ENCODE results near the gene ADAMTSL1. TPM values are rescaled to one million over a fixed set of nuclear protein-coding genes. Genes with fewer than 3 reads are reported as not detected.

ADAMTSL1 gene
- total RNA-seq, 2 experiments from 2014 or later, result not detected

DNA sequence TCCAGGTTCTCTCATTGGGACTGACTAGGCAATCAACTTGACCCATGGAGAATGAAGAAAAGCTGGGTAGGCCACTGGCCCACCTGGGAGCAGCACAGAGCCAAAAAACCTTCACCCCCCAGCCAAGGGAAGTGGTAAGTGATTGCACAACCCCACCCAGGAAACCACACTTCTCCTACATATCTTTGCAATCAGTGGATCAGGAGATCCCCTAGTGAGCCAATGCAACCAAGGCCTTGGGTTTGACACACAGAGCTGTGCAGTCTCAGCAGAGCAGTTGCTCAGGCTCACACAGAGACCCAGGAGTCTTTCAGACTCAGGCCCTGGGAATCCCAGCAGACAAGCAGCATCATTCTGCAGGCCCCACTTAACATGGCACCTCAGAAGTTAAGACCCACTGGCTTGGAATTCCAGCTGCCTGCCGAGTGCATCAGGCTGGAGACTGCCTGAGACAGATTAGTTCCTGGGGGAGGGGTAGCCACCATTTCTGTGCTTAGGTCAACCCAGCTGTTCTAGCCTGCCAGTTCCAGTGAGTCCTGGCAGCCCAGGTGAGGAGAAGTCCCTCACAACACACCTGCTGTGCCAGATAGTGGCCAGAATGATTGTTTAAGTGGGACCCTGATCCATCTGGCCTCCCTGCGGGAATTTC, 422.7 kb downstream of the ADAMTSL1 start:
- peak overlapping the region; percentile 65 for H3K27ac Mint-ChIP-seq
- DNase-seq (no peak), ATAC-seq (ENCODE audit: low read depth) (peak; percentile 91)
- H3K4me1 Mint-ChIP-seq, result peaks cover 3% of the 10 kb centered on the region
- H3K4me3 Mint-ChIP-seq, result no peak overlapping the region
- H3K36me3 Mint-ChIP-seq, result peaks cover 15% of the 10 kb centered on the region
- peaks cover 12% of the 10 kb centered on the region for H3K27me3 Mint-ChIP-seq
- peaks cover 32% of the 10 kb centered on the region for H3K9me3 Mint-ChIP-seq
- POLR2A ChIA-PET, result no interaction called here

DNA sequence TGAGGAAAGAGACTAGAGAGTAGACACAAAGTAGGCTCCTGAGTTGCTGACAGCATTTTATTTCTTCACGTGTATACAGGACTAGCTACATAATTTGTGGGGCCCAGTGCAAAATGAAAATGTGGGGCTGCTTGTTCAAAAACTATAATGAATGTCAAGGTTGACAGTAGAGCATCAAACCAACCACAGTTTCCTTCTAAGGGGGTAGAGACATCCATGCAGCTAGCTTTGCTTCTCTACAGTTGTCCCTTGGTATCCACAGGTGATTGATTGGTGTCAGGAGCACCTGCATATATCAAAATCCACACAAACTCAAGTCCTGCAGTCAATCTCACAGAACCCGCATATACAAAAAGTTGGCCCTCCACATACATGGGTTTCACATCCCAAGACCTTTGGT, 429.5 kb downstream of the ADAMTSL1 start:
- peaks cover 3% of the 10 kb centered on the region for H3K36me3 Mint-ChIP-seq
- ATAC-seq (ENCODE audit: low read depth) (no peak), DNase-seq (no peak)
- peaks cover 18% of the 10 kb centered on the region for H3K9me3 Mint-ChIP-seq
- POLR2A ChIA-PET, result no interaction called here
- H3K4me3 Mint-ChIP-seq, result no peak overlapping the region
- H3K27ac Mint-ChIP-seq, result no peak overlapping the region
- no peaks in the 10 kb centered on the region for H3K4me1 Mint-ChIP-seq
- peaks cover 9% of the 10 kb centered on the region for H3K27me3 Mint-ChIP-seq

DNA sequence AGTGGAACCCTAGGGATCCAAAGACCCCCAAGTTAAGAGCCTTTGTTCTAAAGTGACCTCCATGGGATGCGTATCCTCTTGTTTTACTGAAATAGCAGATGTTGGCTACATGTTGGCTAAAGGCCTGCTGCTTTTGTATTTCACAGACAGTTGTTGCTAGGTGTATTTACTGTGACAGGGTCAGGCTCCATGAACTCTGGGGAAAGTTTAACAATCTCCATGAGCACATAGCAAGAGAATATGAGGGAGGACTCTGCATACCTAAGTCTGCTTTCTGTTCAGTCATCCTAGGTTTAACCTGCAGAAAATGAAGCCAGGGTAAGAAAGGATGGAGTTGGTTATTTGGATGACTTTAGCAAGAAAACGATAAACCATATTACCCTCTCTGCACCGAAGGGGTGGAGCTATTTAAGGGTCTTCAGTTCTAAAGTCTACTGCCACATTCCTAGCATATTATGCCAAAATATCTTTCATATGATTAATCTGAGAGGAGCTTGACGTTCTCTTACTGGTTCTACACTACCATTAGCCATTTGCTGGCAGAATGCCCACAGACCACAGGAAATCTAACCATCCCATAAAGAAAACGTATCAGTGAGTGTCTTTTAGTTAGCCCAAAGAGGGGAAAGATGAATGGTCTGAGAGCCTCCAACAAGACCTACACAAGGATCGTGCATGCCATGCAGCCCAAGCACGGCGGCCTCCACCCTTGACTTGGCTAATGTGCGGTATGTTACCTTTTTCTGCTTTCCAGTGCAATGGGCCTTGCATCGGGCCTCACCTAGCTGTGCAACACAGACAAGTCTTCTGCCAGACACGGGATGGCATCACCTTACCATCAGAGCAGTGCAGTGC, 431.3 kb downstream of the ADAMTSL1 start:
- DNase-seq (no peak), ATAC-seq (ENCODE audit: low read depth) (no peak)
- H3K4me1 Mint-ChIP-seq, result no peaks in the 10 kb centered on the region
- POLR2A ChIA-PET, result no interaction called here
- no peak overlapping the region for H3K27ac Mint-ChIP-seq
- H3K27me3 Mint-ChIP-seq, result peaks cover 2% of the 10 kb centered on the region
- peaks cover 1% of the 10 kb centered on the region for H3K36me3 Mint-ChIP-seq
- peaks cover 8% of the 10 kb centered on the region for H3K9me3 Mint-ChIP-seq
- no peak overlapping the region for H3K4me3 Mint-ChIP-seq

DNA sequence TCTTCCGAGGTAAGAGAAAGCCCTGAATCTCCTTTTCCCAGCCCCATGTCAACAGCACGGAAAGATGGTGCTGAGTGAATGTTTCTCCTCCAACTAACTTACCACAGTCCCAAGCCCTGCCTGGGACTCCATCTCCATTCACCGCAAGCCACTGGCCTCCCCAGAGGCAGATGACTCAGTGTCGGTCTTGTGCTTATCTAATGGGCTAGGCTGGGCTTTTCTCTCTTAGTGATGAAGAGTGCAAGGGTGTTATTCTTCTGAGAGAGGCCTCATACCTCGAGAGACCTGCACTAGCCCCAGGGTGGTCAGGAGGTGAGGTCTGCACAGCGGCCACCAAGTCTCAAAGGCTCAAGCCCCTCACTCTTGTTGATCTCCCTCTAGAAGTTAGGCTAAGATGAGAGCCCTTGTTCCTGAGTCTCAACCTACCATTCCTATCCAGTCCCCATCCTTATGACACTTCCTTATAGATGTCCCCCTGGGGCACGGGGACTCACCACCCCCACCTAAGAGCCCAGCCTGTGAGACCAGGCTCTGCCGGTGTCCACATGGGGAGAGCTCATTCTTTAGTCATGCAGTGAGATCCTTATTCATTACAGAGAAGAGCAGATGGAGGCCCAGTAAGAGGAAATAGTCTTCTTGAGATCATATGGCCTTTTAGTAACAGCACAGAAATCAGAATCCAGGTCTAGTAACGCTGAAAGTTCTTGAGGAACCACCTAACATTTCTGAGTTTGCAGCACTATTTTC, 432.1 kb downstream of the ADAMTSL1 start:
- Mint-ChIP-seq H3K4me3 (no peak overlapping the region), H3K27ac (no peak overlapping the region), H3K9me3 (peaks cover 5% of the 10 kb centered on the region), H3K27me3 (peaks cover 2% of the 10 kb centered on the region), H3K36me3 (peaks cover 1% of the 10 kb centered on the region), H3K4me1 (no peaks in the 10 kb centered on the region)
- DNase-seq (no peak), ATAC-seq (ENCODE audit: low read depth) (no peak)
- POLR2A ChIA-PET, result no interaction called here

DNA sequence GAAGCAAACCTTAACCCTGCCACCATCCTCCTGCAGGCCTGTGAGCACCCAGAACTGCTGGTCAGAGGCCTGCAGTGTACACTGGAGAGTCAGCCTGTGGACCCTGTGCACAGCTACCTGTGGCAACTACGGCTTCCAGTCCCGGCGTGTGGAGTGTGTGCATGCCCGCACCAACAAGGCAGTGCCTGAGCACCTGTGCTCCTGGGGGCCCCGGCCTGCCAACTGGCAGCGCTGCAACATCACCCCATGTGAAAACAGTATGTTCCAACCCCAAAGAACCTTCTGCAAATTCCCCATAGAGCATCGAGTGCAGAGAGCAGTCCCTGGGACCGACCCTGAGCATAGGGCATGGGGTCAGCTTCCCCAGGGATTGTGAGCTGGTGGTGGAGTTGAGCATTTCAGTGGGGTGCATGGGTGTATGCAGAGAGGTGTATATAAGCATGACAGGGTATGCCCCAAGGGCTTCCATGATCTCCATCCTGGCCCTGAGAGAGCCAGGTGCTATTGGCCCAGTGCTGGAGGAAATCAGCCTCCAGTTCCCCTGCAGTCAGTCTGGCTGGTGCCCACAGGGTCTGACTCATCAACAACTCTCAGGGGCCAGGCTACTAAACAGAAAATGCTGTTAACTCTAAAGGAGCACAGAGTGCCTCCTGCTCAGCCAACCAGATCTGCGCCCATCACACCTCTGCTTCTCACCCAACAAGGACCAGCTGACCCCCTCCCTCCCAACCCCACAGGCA, 432.9 kb downstream of the ADAMTSL1 start:
- H3K4me3 Mint-ChIP-seq, result no peak overlapping the region
- no peak overlapping the region for H3K27ac Mint-ChIP-seq
- no peak for ATAC-seq (ENCODE audit: low read depth)
- POLR2A ChIA-PET, result no interaction called here
- H3K36me3 Mint-ChIP-seq, result peaks cover 1% of the 10 kb centered on the region
- no peak for DNase-seq
- peaks cover 3% of the 10 kb centered on the region for H3K27me3 Mint-ChIP-seq
- H3K4me1 Mint-ChIP-seq, result no peaks in the 10 kb centered on the region
- peaks cover 3% of the 10 kb centered on the region for H3K9me3 Mint-ChIP-seq

DNA sequence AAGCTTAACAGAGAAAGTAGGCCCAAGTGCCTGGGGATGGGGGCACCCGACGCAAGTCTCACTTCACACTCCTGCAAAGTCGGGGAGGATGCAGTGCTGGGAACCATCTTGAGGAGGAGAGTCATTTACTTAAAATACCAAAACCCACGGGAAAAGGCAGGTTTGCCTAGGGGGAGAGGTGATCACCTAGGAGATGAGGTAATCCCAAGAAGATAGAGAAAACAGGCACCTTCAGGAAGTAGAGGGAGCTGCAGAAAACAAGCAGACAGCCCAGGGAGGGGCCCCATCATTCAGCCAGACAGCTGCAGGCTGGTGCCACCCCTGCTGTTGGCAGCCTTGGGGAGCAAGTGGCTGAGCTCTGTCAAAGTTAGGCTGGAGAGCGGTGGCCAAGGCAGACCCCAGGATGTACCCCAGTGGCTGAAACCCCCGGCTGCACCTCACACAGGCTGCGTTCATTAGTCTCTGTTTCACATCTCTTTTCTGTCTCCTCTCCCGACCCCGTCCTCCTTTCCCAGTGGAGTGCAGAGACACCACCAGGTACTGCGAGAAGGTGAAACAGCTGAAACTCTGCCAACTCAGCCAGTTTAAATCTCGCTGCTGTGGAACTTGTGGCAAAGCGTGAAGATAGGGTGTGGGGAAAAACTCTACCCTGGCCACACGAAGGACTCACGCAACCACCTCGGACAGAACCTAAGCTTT, 434.1 kb downstream of the ADAMTSL1 start:
- no peaks in the 10 kb centered on the region for H3K36me3 Mint-ChIP-seq
- H3K4me3 Mint-ChIP-seq, result no peak overlapping the region
- H3K4me1 Mint-ChIP-seq, result no peaks in the 10 kb centered on the region
- peaks cover 7% of the 10 kb centered on the region for H3K27me3 Mint-ChIP-seq
- H3K27ac Mint-ChIP-seq, result no peak overlapping the region
- no peaks in the 10 kb centered on the region for H3K9me3 Mint-ChIP-seq
- POLR2A ChIA-PET, result no interaction called here
- DNase-seq, result no peak
- no peak for ATAC-seq (ENCODE audit: low read depth)

DNA sequence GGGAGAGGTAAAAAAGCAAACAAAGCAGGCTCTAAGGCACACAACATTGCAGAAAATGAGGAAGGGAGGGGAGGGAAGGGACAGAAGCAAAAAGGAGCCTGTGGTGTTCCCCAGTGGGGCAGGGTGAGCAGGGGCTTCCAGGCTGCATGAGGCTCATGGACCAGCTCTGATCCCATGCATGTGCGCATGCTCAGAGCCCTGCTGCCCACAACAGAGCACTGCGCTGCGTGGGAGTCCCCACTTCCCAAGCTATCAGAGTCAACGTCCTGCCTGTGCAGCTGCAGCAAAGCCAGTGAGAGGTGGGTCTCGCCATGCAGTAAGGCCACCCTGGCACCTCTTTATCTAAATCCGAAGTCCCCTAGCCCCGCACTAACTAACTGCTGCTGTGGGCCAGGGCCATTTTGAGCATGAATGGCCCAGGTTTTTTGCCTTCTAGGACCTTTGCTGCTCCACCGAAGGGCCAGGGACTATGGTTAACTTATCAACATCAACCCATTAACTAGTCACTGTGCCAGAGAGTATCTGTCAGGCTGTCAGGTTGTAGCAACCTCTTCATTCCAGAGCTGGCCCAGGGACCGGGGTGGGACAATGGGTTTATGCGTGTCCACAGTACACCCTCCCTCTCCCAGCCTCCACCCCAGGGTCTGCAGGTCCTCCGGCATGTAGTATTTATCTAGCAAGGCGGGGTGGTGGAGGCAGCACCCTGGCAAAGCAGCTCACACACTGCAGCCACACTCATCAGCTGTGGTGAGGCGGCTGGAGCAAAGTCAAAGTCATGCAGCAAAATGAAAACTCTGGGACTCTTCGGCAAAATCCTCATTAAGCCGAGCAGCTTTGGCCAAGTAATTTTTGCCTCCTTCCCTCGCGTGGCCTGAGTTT, 435.4 kb downstream of the ADAMTSL1 start:
- ATAC-seq (ENCODE audit: low read depth), result no peak
- H3K36me3 Mint-ChIP-seq, result no peaks in the 10 kb centered on the region
- H3K27ac Mint-ChIP-seq, result no peak overlapping the region
- H3K9me3 Mint-ChIP-seq, result no peaks in the 10 kb centered on the region
- no peak for DNase-seq
- no peaks in the 10 kb centered on the region for H3K4me1 Mint-ChIP-seq
- no peak overlapping the region for H3K4me3 Mint-ChIP-seq
- POLR2A ChIA-PET, result no interaction called here
- peaks cover 7% of the 10 kb centered on the region for H3K27me3 Mint-ChIP-seq

DNA sequence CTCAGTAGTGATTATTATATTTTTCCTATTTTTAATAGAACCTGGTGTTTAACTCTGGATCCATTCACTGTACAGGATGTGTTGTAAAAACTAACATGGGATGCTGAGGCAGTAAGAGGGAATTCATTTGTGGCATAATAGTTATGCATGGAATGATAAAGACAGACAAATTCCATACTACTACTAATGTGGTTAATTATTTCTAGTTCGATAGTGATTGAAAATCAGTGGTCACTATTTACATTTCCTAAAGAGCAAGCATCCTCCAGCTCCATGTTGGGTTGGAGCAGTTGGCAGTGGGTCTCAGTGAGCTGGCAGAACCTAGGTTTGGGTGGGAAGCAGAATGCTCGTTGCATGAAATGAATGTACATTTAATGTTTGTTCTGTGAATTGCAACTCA, 436.5 kb downstream of the ADAMTSL1 start:
- H3K4me1 Mint-ChIP-seq, result no peaks in the 10 kb centered on the region
- H3K9me3 Mint-ChIP-seq, result no peaks in the 10 kb centered on the region
- no peak overlapping the region for H3K27ac Mint-ChIP-seq
- H3K4me3 Mint-ChIP-seq, result no peak overlapping the region
- no peak for ATAC-seq (ENCODE audit: low read depth)
- POLR2A ChIA-PET, result no interaction called here
- H3K36me3 Mint-ChIP-seq, result no peaks in the 10 kb centered on the region
- H3K27me3 Mint-ChIP-seq, result peaks cover 7% of the 10 kb centered on the region
- DNase-seq, result no peak

DNA sequence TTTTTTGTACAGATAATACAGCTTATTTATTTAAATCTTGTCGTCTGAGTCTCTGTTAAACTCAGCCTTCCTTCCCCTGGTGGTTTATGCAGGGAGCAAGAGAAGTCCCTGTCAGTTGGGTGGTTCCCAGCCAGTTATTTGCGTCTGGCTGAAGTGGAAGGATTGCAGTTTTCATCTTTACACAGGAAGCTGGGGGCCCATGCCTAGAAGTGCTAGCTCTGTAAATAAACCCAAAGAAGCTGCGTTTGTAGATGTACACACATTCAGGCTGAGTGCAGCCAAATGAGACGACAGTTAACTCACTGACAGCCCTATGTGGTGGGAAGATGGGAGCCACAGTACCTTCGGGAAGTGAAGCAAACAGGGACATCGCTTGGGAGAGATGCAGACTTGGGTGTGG, 437.0 kb downstream of the ADAMTSL1 start:
- POLR2A ChIA-PET, result no interaction called here
- H3K4me3 Mint-ChIP-seq, result no peak overlapping the region

DNA sequence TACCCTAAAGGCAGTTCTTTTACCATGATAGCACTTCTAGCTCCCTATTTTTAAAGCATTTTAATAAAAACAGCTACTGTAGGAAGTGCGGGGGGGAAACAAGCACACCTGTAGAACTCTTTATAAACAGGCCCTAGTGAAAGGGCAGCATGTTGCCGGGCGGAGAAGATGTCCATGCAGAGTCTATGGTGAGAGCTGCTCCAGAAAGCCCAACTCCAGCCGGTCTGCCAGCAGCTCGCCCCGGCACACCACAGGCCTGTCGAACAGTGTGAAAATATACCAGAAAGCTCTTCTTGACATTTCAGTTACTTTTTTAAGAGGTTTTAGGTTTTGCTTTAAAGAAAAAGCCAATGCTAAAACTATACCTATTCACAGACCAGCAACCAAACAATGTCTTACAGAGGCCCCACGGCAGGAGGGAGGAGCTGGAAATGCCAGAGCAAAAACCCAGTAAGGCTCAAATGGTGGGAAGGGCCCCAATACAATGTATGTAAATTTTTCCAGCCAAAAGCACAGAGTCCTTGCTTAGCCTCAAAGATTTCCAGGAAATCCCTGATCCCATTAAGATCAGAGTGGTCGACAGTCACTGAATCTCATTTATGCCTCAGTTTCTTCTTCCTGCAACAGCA, 437.9 kb downstream of the ADAMTSL1 start:
- Mint-ChIP-seq H3K27ac (no peak overlapping the region), H3K36me3 (no peaks in the 10 kb centered on the region), H3K4me1 (no peaks in the 10 kb centered on the region), H3K4me3 (no peak overlapping the region), H3K9me3 (no peaks in the 10 kb centered on the region), H3K27me3 (peaks cover 9% of the 10 kb centered on the region)
- POLR2A ChIA-PET, result interaction anchor here (0.5 kb wide), 1 partner anchor 217 kb away, joined by 4 read pairs; no protein-coding TSS in a partner anchor
- ATAC-seq (ENCODE audit: low read depth), result no peak
- DNase-seq, result no peak

More for the DNA sequence above, 437.0 kb downstream of the ADAMTSL1 start:
- no peak for ATAC-seq (ENCODE audit: low read depth)
- DNase-seq, result no peak
- H3K4me1 Mint-ChIP-seq, result no peaks in the 10 kb centered on the region
- H3K36me3 Mint-ChIP-seq, result no peaks in the 10 kb centered on the region
- no peaks in the 10 kb centered on the region for H3K9me3 Mint-ChIP-seq
- no peak overlapping the region for H3K27ac Mint-ChIP-seq
- H3K27me3 Mint-ChIP-seq, result peaks cover 7% of the 10 kb centered on the region

DNA sequence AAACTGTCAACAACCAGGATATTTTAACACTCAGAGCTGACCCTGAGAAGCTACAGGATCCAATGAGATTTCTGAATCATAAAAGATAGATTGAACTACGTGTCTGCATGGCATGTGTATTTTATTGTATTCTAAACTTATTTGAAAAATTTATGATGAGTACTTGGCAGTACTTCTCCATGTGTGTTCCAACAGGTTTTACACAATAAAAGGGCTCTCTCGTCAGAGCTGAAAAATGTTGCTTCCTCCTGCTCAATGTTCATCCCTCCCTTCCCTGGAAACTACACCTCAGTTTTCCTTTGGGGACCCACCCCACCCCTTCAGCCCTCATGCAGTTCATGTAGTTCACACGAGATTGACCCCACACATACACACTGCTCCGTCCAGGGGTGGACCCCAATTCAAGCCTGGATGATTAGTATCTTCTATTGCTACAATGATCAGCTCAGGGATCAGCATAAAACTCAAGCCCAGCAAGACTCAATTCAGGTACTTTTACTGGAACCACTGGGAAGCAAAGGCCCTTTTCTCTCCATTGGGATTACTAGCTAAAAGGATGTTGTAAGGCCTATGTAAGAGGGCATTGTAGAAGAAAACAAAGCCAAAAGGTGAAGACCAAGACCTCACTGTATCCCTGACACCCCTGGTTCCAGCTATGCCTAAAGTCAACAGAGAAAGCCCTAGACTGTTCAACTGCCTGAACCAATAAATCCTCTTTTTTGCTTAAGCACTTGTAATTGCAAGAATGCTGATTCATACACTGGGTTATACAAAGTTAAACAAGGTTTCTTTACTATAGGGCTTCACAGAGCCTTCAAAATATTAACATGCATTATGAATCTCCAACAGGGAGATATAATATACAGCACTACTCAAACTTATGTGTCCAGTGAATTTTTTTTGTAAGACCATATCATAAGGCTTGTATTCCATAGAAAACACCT, 446.5 kb downstream of the ADAMTSL1 start:
- ATAC-seq (ENCODE audit: low read depth) (no peak), DNase-seq (no peak)
- Mint-ChIP-seq H3K27ac (no peak overlapping the region), H3K4me3 (no peak overlapping the region), H3K36me3 (no peaks in the 10 kb centered on the region), H3K27me3 (peaks cover 6% of the 10 kb centered on the region), H3K4me1 (no peaks in the 10 kb centered on the region), H3K9me3 (no peaks in the 10 kb centered on the region)
- POLR2A ChIA-PET, result no interaction called here

Measured in activated naive CD8-positive, alpha-beta T cell treated with anti-CD3 and anti-CD28 coated beads, Interleukin-2, amount 10 ng/mL, durations not matched to agents 7 days and 5 days (primary cell).